NCI-H748 (cell line): Measurements from ENCODE around the gene C1GALT1C1.
"Not testable (repeated sequence)": the region's sequence is repeated elsewhere in the genome, so short reads cannot be mapped to it uniquely, and the experiment has no call there.

ENCODE experiments used
- DNase-seq: peaks from one replicate; lab custom pipeline; 2025; ENCODE audit not compliant: unreplicated experiment; lab: John Stamatoyannopoulos, UW

The C1GALT1C1 gene

DNA sequence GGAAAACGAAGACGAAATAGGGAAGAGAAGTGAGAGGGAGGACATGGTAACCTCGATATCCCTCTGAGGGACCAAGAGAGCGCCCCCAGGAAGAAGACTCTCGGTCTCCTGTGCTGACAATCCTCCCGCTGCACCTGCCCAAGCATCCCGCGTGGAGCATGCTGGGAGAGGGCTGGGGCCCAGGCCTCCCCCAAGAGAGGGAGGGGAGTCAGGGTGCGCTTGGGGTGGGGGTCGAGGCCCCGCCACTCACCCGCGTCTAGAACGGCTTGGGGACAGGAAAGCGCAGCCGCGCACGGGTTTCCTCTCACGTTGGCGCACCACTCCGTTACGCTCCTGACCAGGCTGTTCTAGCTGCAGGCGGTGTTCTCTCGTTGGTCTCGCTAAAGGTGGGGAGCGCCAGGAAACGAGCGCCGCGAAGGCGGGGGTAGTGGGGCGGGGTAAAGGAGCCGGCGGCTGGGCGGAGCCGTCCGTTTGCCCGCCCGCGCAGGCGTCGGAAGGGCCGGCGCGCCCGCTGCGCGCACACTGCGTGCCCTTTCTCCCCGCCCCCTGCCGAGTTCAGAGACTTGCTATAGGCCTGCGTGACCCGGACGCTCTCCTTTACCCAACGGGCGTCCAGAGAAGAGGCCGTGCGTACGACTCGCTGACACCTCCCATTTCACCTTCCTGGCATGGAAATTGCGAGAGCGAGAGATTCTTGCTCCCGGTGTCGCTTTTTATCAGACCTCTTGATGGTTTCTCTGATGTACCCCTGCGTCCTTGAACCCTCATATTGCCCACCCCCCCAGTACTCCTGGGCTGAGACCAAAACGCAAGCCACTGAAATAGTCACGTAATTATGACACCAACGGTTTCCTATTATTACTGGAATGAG is at the start of gene C1GALT1C1:
Gene C1GALT1C1 (minus strand): TSS at position 388 of the 871 bp plus-strand sequence. CDS start 2,888 bp downstream, outside the sequence.
- peak; percentile 99 for DNase-seq

DNA sequence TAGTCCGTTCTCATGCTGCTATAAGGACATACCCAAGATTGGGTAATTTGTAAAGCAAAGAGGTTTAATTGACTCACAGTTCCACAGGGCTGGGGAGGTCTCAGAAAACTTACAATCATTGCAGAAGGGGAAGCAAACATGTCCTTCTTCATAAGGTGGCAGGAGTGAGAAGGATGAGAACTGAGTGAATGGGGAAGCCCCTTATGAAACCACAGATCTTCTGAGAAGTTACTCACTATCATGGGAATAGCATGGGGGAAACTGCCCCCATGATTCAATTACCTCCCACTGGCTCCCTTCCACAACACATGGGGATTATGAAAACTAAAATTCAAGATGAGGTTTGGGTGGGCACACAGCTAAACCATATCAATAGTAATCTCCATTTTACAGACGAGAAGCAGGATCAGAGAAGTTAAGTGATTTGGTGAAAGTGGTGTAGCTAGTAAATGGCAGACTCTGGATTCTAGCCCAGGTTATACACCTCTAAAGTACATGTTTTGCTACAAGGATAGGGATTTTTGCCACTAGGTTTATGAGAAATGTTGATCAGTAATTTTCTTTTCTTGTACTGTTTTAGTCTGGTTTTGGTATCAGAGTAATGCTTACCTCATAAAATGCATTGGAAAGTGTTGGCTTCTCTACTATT is 47.3 kb upstream of the C1GALT1C1 start:
- no peak for DNase-seq

DNA sequence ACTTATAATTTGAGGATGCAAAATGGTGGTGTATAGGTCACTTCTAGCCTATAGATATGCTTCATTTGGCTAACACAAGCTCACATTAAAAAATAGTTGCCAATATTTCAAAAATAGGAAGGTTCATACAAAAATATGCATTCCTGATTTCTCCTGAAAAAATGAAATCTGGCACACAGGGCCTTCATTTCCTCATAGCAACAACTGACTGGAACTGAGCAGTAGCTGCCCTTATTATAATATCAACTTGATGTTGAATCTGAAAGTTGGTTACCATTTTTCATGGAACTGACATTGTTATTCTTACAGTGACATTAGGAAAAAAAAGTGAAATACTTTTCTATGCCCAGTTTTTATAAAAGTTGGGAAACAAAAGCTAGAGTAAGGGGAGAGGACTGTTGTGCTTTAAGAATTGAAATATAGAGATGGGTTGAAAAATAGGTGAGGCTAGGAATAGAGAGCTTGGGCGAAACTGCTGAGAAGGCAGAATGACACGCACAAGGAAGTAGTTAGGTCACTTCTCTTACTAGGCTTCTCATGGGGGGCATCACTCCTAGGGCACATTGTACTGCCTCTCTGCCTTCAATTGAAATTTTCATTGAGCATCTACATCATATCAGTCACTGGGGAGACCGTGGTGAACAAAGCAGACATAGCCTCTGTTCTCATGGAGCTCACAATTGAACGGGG is 43.1 kb upstream of the C1GALT1C1 start:
- no peak for DNase-seq

DNA sequence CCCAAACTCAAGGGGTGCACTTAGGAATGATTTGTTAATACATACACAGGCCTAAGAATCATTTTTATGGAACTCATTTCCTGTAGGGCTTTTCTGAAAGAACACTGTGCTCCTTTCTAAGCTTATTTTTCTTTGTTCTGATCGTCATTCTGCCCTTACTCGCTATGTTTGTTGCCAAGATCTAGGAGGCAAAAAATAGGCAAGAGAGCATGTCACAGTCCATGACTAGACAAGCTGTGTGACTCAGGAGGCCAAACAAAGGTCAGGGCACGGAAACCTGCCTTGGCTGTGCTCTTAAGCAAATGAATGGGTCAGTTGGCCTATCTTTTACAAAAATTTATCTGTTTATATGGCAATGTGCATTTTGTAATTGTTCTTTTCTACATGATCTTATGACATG is 42.5 kb upstream of the C1GALT1C1 start:
- DNase-seq: no peak

DNA sequence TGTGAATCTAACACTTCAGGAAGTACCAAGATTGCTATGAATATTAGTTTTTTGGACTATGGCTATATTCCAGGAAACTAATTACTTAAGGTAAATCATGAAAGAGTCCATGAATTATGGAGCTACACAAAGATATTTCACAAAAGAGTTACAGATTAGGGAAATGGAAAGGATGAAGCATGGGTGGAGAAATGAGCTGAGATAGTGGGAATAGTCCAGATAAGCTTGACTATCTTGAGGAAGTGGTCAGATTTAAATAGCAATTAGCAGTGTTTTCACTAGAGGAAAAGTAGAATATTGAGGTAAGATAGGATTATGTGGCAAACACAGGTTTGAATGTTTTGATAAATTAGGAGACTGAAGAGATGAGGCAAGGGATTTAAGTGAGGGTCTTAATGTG is 42.1 kb upstream of the C1GALT1C1 start:
- no peak for DNase-seq

DNA sequence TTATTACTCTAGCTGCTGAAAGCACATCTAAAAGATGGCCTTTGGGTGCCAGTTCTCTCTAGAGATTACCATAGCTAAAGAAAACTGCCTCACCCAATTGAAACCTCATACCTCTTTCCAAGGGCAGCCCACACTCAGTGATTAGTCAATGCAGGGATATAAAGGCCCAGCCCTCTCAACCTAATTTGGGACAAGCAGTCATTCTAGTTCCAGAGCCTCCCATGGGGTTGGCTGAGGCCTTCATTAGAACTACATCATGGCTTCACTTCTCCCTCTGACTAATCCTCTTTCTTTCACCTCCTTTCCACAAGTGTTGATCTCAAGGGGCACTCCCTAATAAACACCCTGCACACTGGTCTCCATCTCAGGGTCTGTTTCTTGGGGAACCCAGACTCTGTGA is 38.5 kb upstream of the C1GALT1C1 start:
- no peak for DNase-seq

DNA sequence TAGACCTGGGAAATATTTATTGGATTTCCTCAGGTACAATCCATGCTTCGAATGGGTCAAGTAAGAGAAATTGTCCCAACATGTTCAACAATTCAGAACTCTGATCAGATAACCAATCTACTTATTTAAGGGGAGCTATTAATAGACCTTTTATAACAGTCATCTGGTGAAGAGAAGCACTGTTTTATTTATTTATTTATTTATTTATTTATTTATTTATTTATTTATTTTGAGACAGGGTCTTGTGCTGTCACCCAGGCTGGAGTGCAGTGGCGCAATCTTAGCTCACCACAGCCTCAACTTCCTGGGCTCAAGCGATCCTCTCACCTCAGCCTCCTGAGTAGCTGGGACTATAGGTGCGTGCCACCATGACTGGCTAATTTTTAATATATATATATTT is 34.7 kb upstream of the C1GALT1C1 start:
- not testable (repeated sequence) for DNase-seq

DNA sequence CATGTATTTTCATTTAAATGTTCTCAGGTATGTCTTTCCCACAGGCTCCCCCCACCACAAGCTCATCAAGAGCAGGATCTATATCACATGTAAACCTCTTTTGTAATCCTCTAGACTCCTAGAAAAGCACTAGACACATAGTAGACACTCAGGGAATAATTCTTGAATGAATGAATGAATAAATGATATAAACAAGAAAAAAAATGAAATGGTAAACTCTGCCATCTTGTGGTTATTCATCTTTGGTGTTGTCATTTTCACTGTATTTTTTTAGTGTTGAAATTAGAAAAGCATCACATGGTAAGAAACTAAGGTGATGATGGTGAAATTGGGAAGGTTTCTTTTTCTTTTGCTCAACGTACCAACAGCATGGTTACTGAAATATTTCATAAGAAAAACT is 34.2 kb upstream of the C1GALT1C1 start:
- DNase-seq: peak; percentile 13

DNA sequence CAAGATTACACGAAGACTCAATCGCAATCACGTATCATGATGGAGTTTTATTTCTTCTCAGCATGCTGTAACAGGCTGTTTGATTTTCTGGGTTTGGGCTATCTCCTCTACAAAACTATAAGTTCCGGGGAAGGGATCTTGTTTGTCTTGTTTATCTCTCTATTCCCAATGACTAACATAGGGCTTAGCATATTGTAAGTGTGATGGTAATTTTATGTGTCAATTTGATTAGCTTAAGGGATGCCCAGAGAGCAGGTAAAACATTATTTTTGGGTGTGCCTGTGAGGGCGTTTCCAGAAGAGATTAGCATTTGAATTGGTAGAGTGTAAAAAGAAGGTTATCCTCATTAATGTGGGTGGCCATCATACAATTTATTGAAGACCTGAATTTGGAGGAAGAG is 32.8 kb upstream of the C1GALT1C1 start:
- DNase-seq: no peak

DNA sequence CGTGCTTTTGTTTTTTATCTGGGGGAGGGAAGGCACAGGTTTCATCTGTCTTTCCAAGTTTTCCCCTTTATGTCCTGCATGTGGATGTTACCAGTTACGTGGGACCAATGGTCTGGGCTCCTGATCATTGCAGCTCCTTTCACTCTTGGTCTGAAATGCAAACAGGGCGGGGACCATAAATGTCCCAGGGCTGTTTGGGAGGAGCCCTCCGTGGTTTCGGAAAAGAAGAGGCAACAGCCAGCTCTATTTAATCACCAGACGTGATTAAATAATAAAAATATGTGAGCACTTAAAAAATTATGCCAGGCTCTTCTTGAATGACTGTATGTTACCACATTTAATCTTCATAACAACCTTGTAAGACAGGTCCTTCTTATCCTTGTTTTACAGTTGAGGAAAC is 30.8 kb upstream of the C1GALT1C1 start:
- DNase-seq: no peak

DNA sequence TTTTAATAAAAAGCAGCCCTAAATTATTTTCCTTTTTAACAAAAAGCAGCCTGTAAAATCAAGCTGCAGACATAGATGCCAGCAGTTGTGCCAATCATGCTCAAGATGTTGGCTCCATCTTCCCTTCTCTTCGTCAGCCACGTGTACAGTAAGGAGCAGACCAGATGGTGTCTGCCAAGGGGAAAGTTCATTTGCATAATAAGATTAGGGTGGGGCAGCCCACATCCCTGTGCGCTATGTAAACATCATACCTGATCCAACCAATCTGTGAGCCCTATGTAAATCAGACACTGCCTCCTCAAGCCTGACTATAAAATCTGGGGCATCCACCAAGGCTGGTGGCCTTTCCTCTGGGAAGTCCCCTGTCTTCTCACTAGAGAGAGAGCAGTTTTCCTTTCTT is 23.1 kb upstream of the C1GALT1C1 start:
- peak; percentile 61 for DNase-seq

DNA sequence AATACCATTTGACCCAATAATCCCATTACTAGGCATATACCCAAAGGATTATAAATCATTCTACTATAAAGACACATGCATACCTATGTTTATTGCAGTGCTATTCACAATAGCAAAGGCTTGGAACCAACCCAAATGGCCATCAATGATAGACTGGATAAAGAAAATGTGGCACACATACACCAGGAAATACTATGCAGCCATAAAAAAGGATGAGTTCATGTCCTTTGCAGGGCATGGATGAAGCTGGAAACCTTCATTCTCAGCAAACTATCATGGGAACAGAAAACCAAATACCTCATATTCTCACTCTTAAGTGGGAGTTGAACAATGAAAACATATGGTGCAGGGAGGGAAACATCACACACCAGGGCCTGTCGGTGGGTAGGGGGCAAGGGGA is 22.4 kb upstream of the C1GALT1C1 start:
- not testable (repeated sequence) for DNase-seq

DNA sequence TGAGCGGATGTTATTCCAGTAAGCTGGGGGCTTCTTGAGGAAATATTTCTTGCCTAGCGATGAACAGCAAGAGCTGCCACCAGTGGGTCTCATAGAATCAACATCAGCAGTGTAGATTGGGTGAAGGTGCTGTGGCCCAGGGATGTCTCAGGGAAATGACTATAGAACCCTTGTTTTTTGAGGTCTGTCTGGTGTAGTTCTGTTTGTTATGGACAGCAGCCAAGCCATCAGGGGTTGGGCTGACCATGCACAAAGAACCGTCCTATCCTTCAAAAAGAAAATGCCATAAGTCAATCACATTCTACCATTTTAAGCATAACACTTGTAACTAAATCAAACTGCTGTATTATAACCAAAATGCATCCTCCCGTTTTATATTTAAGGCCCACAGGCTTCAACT is 17.3 kb upstream of the C1GALT1C1 start:
- DNase-seq: no peak

DNA sequence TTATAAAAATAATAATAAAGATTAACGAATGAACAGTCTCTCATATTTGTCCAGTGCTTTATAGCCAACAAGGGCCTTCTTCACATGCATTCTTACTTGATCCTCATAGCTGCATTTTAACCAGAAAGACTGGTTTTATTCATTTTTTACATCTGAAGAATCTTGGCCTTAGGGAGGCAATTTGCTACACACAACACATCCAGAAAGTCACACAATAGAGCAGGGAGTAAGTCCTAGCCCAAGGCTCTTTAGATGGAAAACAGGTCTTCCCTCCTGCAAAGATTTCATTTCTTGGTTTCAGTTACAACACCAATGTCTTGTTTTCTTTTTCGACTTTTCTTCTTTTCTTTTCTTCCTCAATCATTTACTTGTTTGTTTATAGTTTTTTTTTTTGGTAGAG is 13.0 kb upstream of the C1GALT1C1 start:
- DNase-seq: no peak

DNA sequence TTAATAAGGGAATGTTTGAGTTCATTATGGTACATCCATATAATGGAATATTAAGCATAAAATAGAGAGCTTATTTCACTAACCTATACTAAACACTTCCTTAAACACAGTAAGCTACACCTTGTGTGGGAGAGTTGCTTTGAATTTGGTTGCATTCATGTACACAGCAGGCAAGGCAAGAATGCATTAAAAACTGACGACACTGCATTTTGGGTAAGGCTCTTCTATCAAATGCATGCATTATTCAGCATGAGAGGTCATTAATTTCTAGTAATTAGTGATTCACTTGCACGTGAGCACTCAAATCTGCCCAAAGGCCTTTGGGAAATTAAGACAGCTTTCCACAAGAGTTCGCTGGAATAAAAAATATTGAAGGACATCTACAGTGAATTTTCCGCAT is 8.8 kb upstream of the C1GALT1C1 start:
- no peak for DNase-seq

DNA sequence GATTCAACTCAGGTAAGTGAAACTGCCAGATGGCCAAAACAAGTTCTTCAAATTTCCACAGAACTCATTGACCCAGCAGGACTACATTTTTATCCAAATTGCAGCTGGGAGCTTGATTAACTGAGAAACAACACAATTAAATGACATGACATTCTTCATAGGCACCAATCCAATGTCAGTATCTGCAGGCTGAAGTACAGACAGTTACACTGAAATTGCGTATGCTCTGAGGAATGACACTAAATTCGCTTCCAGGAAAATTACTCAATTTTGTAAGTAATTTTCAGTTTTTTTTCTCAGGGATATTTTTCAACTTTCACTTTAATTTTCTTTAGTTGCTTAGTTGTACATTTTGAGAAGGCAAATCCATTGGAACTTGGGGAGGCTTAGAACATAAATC is 4.5 kb downstream of the C1GALT1C1 start:
- no peak for DNase-seq

DNA sequence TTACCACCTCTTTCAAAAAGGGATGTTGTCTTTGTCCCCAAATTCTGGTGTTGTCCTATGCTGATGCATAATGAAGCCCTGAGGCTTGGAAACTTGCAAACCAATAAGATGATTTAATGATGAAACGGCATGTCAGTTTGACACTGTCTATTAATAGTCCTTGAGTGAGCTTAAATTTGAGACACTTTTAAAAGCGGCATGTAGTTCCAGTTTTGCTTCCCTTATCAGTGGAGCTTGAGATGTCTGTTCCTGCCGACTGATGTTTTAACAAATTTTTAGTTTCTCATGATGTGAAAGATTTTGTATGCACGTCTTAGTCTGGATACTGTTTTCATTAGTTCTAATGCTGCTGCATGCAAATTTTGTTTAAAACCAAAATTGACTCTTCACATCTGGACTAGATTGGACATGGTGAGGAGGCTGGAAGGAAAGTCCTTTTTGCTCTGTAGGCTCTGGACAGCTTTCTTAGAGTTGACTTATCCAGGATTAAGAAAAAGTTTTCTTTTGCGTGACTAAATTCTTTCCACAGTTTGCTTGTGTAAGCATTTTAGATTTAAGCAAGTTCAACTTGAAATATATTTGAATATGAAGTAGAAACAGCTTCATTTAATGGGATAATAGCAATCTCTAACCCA is 11.7 kb downstream of the C1GALT1C1 start:
- DNase-seq: no peak

DNA sequence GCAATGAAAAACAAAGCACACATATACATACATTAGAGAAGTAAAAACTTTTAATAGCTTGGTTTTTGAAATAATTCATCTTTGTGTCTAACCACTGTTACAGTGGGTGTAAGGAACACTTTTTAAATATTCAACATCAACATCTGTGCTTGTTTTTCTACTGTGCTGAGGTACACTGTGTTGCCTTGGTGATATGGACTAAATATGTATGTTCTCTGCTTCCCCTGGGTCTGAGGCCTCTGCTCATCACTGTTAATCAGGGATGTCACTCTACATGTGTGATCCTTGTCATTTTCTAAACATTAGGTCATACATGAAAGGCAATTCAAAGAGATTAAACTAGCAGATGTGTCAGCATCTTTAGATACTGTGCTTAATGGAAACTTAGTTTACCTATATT is 15.0 kb downstream of the C1GALT1C1 start:
- no peak for DNase-seq

DNA sequence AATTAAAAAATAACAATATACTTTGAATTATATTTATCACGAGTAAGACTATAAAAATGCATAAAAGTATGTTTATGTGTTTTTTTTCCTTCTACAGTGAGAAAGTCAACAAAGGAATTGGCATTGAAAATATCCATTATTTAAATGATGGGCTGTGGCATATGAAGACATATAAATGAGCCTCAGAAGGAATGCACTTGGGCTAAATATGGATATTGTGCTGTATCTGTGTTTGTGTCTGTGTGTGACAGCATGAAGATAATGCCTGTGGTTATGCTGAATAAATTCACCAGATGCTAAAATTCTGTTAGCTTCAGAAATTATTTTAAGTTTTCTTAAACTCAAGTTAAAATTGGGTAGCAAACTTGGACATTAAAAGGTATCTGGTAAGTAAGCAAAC is 17.8 kb downstream of the C1GALT1C1 start:
- DNase-seq: no peak

DNA sequence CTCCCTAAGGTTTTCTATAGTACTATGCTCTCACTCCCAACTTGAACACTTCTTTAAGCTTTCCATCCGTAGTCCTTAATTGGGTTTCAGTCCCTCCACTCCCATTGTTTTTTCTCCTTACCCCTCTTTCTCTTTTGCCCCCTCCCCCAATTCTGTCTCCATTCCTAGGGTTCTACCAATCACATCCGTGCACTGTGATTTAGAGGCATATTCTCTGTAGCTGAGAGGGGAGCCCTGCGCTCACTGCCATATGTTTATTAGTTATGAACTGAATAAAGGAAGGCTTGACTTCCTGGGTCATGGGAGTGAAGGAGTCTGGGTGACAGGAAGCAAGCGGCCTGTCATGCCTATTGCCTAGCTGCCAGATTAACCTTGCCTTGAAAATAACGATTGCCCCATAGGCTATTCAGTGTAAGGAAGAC is 25.5 kb downstream of the C1GALT1C1 start:
- peak; percentile 72 for DNase-seq

DNA sequence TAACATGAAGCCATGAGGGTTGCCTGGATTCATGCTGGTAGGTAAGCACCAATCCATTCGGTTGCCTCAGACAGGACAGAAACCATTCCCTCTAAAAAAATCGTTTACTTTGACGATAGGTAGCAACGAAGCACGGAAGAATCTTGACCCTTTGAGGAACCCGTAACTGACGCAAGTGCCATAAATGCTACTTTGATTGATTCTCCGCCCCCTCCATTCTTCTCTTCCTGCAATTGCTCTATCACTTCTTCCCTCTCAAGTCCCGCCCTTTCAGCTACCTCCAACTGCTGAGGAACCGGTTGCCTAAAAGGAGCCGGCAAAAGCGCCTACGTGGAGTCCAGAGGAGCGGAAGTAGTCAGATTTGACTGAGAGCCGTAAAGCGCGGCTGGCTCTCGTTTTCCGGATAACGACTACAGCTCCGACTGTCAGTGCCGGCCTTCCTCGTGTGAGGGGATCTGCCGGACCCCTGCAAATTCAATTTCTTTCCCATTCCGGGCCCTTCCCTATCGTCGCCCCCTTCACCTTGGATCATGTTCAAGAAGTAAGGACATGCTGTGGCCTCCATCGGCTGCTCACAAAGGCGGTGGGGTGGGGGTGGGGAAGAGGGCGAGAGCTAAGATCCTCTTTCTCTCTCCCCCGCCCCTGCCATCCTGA is 26.0 kb downstream of the C1GALT1C1 start, which contains the start of gene MCTS1:
Gene MCTS1 (plus strand): TSS at position 395 of the 654 bp plus-strand sequence. CDS start 136 bp downstream, at position 531.
- peak; percentile 99 for DNase-seq
